Fibroblast of villous mesenchyme (primary cell): ENCODE results near the gene PPP2R3C. TPM values are rescaled to one million over a fixed set of nuclear protein-coding genes. Genes with fewer than 3 reads are reported as not detected.
A peak's percentile ranks its signal among the peaks of the same experiment; 100 is the strongest.
"Not testable (repeated sequence)": the region's sequence is repeated elsewhere in the genome, so short reads cannot be mapped to it uniquely, and the experiment has no call there.

ENCODE experiments used
- DNase-seq: peaks from one replicate; pipeline ENCODE4 v3.0.0-alpha.2; 2010; ENCODE audit warnings: low read depth
- H3K4me3 ChIP-seq: 2 replicates; pipeline ENCODE4 v1.5.1; 2011; ENCODE audit warnings: low read depth, mild to moderate bottlenecking, low read length
- CTCF ChIP-seq: IDR thresholded peaks from 2 replicates; pipeline ENCODE4 v1.5.1; 2012; ENCODE audit warnings: low read depth, mild to moderate bottlenecking, low read length; ENCODE audit not compliant: insufficient read depth
- total RNA-seq: library from RNA; depleted of rRNA; stranded (reverse); fragments of >200 nt; gene quantifications from 2 replicates; pipeline ENCODE4 v1.2.3, GENCODE V29; 2012

PPP2R3C gene
- total RNA-seq, 1 donor = 39.7 TPM

GRCh38 chr14:35046751-35047536 is 74.8 kb downstream of the PPP2R3C start:
- H3K4me3 ChIP-seq = peak overlapping the region; percentile 96
- peak; percentile 47 for DNase-seq
- TF ChIP-seq CTCF = no peak

- no peak for TF ChIP-seq CTCF
- peak within 1 kb of the TSS; percentile 96 for H3K4me3 ChIP-seq
- peak; percentile 98 for DNase-seq
Observed at GRCh38 chr14:35046048-35046750, 75.6 kb downstream of the PPP2R3C start, which contains the start of gene FAM177A1. Gene FAM177A1 (plus strand): TSS chr14:35046272. CDS start chr14:35046464, 192 bp downstream.

- DNase-seq = no peak
- H3K4me3 ChIP-seq = peak overlapping the region; percentile 96
- no peak for TF ChIP-seq CTCF
Observed at GRCh38 chr14:35045798-35046047, 76.1 kb downstream of the PPP2R3C start.

- DNase-seq = peak; percentile 85
- no peak for TF ChIP-seq CTCF
- H3K4me3 ChIP-seq = peak overlapping the region; percentile 96
Observed at GRCh38 chr14:35044939-35045797, 76.6 kb downstream of the PPP2R3C start.

- no peak overlapping the region for H3K4me3 ChIP-seq
- DNase-seq = no peak
- no peak for TF ChIP-seq CTCF
Observed at GRCh38 chr14:35043046-35043445, 78.7 kb downstream of the PPP2R3C start.

GRCh38 chr14:35042632-35043031 is 79.2 kb downstream of the PPP2R3C start:
- no peak overlapping the region for H3K4me3 ChIP-seq
- TF ChIP-seq CTCF = no peak
- DNase-seq = no peak

- not testable (repeated sequence) for H3K4me3 ChIP-seq, DNase-seq
Observed at GRCh38 chr14:35038312-35038711, 83.5 kb downstream of the PPP2R3C start.
